ENCODE measurements around the gene STC2.
A peak's percentile ranks its signal among the peaks of the same experiment; 100 is the strongest.

Gene STC2

DNA sequence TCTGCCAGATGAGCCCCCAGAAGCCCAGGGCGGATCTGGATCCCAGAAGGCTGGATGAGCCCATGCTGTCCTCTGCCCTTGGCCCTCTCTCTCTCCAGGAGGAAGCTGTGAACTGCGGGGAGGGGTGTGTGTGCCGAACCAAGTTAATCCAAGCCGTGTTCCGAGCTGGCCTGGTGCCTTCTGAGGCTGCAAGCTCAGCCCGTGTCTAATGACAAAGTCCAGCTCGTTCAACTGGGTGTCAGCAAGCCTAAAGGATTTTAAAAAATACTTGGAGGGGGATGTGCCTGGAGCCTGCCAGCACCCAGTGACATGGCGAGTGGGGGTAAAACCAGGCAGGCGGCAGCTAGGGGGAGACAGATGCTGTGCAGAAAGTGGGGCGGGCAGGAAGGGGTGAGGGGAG lies 8.0 kb downstream of the STC2 start:
- peak; percentile 24 for DNase-seq
- Histone ChIP-seq H3K9me3 (ENCODE audit: severe bottlenecking) (no peaks in the 10 kb centered on the region), H3K27me3 (ENCODE audit: insufficient read depth, low read depth, severe bottlenecking) (no peaks in the 10 kb centered on the region), H3K4me3 (ENCODE audit: low read depth, low read length) (no peak overlapping the region), H3K27ac (no peak overlapping the region), H3K36me3 (no peaks in the 10 kb centered on the region; the same call in 1 of the 2 replicates)
- TF ChIP-seq, protein P1, sequence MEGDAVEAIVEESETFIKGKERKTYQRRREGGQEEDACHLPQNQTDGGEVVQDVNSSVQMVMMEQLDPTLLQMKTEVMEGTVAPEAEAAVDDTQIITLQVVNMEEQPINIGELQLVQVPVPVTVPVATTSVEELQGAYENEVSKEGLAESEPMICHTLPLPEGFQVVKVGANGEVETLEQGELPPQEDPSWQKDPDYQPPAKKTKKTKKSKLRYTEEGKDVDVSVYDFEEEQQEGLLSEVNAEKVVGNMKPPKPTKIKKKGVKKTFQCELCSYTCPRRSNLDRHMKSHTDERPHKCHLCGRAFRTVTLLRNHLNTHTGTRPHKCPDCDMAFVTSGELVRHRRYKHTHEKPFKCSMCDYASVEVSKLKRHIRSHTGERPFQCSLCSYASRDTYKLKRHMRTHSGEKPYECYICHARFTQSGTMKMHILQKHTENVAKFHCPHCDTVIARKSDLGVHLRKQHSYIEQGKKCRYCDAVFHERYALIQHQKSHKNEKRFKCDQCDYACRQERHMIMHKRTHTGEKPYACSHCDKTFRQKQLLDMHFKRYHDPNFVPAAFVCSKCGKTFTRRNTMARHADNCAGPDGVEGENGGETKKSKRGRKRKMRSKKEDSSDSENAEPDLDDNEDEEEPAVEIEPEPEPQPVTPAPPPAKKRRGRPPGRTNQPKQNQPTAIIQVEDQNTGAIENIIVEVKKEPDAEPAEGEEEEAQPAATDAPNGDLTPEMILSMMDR (IDR thresholded peaks at IDR 0.05; ENCODE audit: low read depth, low read length), result 0 out of 2 replicates have a peak, but pooled peaks have one; percentile 5

DNA sequence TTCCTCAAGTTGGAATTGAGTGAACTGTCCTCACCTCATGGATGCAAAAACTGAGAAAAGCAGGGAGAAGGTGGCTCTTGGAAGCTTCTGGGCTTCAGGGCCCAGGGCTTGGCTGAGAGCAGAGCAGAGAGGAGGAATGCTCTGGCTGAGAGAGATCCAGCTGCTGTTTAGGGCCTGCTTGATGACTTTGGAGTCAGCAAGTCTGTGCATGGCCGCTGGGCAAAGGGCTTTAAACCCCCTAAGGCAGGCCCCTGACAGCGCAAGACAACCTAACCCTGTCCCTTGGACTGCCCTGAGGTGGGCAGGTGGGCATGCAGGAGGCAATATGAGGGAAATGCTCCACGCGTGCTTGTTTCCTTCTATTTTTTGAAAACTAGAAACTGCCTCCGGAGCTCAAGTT lies 8.6 kb downstream of the STC2 start:
- Histone ChIP-seq H3K4me3 (ENCODE audit: low read depth, low read length) (no peak overlapping the region), H3K36me3 (no peaks in the 10 kb centered on the region; the same call in 1 of the 2 replicates), H3K9me3 (ENCODE audit: severe bottlenecking) (no peaks in the 10 kb centered on the region), H3K27ac (no peak overlapping the region), H3K27me3 (ENCODE audit: insufficient read depth, low read depth, severe bottlenecking) (no peaks in the 10 kb centered on the region)
- TF ChIP-seq, protein P1 (IDR thresholded peaks at IDR 0.05; ENCODE audit: low read depth, low read length), result no peak
- no peak for DNase-seq

DNA sequence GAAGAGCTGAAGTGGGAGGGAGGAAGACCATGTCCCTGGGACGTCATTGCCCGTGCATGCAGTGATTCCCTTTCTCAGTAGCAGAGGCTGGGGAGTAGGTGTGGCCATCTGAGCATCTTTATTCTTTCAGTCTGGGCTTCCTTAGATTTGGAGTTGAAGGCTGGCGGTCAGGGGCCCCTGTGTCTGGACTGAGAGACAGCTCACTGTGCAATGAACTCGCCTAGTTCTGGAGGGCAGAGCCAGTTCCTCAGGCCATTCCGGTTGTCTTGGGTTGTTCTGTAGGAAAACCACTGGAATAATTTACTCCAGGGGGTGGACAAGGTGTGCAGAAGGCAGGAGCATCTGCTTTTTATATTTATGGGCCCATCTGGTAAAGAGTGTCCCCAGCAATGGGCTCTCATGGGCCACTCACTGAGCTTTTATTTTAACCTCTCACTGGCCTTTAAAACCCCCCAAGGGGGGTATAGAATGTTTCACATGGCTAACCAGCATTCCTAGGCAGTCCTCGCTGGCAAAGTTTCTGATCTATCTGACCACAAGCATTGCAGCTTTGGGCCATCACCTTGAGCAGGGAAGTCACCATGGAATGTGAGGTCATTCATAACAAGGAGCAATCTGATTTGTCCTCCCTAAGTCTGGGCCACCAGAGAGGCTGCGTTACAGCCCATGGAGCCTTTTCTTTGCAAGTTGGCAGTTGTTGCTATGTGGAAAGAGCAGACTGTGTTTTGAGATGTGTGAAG lies 9.2 kb downstream of the STC2 start:
- TF ChIP-seq, protein P1 (IDR thresholded peaks at IDR 0.05; ENCODE audit: low read depth, low read length), result no peak
- no peak for DNase-seq
- H3K4me3 ChIP-seq (ENCODE audit: low read depth, low read length), result no peak overlapping the region
- no peaks in the 10 kb centered on the region for H3K9me3 ChIP-seq (ENCODE audit: severe bottlenecking)
- H3K36me3 ChIP-seq, result no peaks in the 10 kb centered on the region; the same call in 1 of the 2 replicates
- H3K27me3 ChIP-seq (ENCODE audit: insufficient read depth, low read depth, severe bottlenecking), result no peaks in the 10 kb centered on the region
- no peak overlapping the region for H3K27ac ChIP-seq

DNA sequence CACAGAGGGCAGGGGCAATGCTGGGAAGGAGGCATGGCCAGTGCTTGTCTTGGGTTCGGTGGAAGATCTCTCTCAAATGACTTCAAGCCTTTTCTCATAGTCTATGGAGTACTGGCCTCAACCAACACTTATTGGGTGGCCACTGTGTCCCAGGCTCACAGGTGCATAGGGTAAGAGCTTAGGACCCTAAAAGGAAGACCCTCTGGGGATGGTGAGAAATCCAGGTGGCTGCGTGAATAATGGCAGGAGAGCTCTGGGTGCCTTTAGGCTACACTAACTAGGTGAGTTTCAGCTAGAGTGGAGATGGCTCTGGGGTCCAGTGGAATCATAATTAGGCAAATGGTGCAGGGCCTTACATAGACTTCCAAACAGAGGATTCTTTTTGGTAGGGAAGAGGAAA lies 9.9 kb downstream of the STC2 start:
- H3K9me3 ChIP-seq (ENCODE audit: severe bottlenecking), result no peaks in the 10 kb centered on the region
- H3K36me3 ChIP-seq, result no peaks in the 10 kb centered on the region; the same call in 1 of the 2 replicates
- H3K27me3 ChIP-seq (ENCODE audit: insufficient read depth, low read depth, severe bottlenecking), result no peaks in the 10 kb centered on the region
- TF ChIP-seq, protein P1 (IDR thresholded peaks at IDR 0.05; ENCODE audit: low read depth, low read length), result no peak
- no peak for DNase-seq
- H3K4me3 ChIP-seq (ENCODE audit: low read depth, low read length), result no peak overlapping the region
- H3K27ac ChIP-seq, result no peak overlapping the region

DNA sequence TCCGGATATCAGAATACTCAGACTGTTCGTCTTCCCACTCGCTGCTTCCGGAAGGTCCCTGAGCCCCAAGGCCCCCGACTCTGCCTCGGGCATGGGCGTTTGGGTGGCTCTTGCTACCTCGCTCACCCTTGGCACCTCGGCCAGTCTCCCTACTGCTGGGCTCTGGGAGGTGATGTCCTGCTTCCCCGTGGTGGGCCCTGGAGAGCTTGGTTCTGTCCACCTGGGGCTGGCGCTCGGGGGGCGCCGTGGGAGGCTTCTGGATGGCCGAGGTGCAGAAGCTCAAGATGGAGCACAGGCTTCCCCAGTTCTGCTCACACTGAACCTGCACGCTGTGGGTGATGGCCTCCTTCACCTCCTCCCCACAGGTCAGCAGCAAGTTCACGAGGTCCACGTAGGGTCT lies 10.4 kb downstream of the STC2 start:
- no peak overlapping the region for H3K27ac ChIP-seq
- no peaks in the 10 kb centered on the region for H3K9me3 ChIP-seq (ENCODE audit: severe bottlenecking)
- H3K36me3 ChIP-seq, result no peaks in the 10 kb centered on the region; the same call in 1 of the 2 replicates
- no peak overlapping the region for H3K4me3 ChIP-seq (ENCODE audit: low read depth, low read length)
- TF ChIP-seq, protein P1 (IDR thresholded peaks at IDR 0.05; ENCODE audit: low read depth, low read length), result no peak
- H3K27me3 ChIP-seq (ENCODE audit: insufficient read depth, low read depth, severe bottlenecking), result no peaks in the 10 kb centered on the region
- DNase-seq, result no peak
